HG03097 (cell line): ENCODE data around the gene FRS2.

Experiments
- ATAC-seq: cut with Tn5 transposase; IDR thresholded peaks from one replicate; pipeline ENCODE4 v1.9.1; 2021; ENCODE audit not compliant: unreplicated experiment, low FRiP score

Gene FRS2

GRCh38 chr12:69459477-69459876 lies 10.7 kb upstream of the FRS2 start:
- ATAC-seq = no peak

GRCh38 chr12:69464428-69464827 lies 5.8 kb upstream of the FRS2 start:
- no peak for ATAC-seq

GRCh38 chr12:69466867-69467266 lies 3.3 kb upstream of the FRS2 start:
- ATAC-seq = no peak

- no peak for ATAC-seq
Measured at GRCh38 chr12:69467366-69467765, 2.8 kb upstream of the FRS2 start.

- no peak for ATAC-seq
Measured at GRCh38 chr12:69468237-69469026, 1.8 kb upstream of the FRS2 start.

GRCh38 chr12:69469854-69470188 lies 367 bp upstream of the FRS2 start:
- ATAC-seq = no peak

GRCh38 chr12:69471076-69471430 lies 865 bp downstream of the FRS2 start:
- ATAC-seq = no peak

- no peak for ATAC-seq
Measured at GRCh38 chr12:69471667-69472385, 1.6 kb downstream of the FRS2 start.

- ATAC-seq = no peak
Measured at GRCh38 chr12:69473262-69473661, 3.1 kb downstream of the FRS2 start.

GRCh38 chr12:69474456-69474855 lies 4.3 kb downstream of the FRS2 start:
- ATAC-seq = no peak

- no peak for ATAC-seq
Measured at GRCh38 chr12:69475237-69475975, 5.2 kb downstream of the FRS2 start.

- no peak for ATAC-seq
Measured at GRCh38 chr12:69476276-69477017, 6.3 kb downstream of the FRS2 start.

- ATAC-seq = no peak
Measured at GRCh38 chr12:69479675-69480074, 9.5 kb downstream of the FRS2 start.

GRCh38 chr12:69480698-69481097 lies 10.5 kb downstream of the FRS2 start:
- ATAC-seq = no peak

GRCh38 chr12:69481133-69481532 lies 10.9 kb downstream of the FRS2 start:
- no peak for ATAC-seq

GRCh38 chr12:69483700-69484099 lies 13.5 kb downstream of the FRS2 start:
- no peak for ATAC-seq

GRCh38 chr12:69484428-69484827 lies 14.2 kb downstream of the FRS2 start:
- ATAC-seq = no peak

GRCh38 chr12:69490920-69491643 lies 20.9 kb downstream of the FRS2 start:
- no peak for ATAC-seq

- no peak for ATAC-seq
Measured at GRCh38 chr12:69492739-69493138, 22.6 kb downstream of the FRS2 start.

GRCh38 chr12:69495071-69495470 lies 24.9 kb downstream of the FRS2 start:
- ATAC-seq = no peak
